ENCODE data around the gene TMEM179B.

The TMEM179B gene

DNA sequence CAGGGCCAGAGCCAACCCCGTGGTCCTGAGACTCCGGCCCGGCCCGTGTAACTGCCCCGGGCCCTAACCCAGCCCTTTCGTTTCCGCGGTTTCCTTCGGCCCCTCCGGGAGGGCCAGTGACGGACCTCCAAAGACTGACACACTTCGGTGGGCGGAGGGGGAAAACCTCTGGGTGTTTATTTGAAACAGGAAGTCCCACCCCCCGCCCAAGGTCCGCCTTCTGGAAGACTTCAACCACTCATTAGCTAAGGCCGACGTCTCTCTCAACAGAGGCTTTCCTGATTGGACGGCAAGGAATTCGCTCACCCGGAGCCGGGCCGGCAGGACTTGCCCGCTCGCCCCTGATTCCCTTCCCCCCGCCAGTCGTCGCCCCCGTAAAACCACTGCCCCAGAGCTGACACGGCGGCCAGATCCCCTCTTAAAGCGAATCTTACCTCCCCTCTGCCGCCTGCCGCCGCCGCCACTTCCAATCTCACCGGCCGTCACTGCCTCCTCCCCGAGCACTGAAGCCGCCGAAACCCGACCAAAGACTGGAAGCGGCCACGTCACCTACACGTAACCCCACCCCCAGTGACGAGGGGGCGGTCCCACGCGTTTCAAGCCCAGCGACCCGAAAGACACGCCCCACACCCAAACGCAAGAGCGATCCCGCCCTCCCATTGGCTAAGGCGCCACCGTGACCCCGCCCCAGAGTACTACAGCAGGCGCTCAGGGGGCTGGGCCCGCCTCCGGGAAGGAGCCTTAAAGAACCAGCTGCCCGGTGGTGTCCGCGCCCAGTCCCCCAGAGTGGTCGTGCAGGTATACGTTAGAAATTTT is 44.5 kb downstream of the TMEM179B start, which contains the start of gene STX5:
Gene STX5, minus strand, starts transcription at position 532 of the 816 bp plus-strand sequence. CDS start 808 bp downstream, outside the sequence.
- in situ Hi-C loops (cut with MboI; ENCODE audit: low sequenced_read_pairs) = no loop called here

DNA sequence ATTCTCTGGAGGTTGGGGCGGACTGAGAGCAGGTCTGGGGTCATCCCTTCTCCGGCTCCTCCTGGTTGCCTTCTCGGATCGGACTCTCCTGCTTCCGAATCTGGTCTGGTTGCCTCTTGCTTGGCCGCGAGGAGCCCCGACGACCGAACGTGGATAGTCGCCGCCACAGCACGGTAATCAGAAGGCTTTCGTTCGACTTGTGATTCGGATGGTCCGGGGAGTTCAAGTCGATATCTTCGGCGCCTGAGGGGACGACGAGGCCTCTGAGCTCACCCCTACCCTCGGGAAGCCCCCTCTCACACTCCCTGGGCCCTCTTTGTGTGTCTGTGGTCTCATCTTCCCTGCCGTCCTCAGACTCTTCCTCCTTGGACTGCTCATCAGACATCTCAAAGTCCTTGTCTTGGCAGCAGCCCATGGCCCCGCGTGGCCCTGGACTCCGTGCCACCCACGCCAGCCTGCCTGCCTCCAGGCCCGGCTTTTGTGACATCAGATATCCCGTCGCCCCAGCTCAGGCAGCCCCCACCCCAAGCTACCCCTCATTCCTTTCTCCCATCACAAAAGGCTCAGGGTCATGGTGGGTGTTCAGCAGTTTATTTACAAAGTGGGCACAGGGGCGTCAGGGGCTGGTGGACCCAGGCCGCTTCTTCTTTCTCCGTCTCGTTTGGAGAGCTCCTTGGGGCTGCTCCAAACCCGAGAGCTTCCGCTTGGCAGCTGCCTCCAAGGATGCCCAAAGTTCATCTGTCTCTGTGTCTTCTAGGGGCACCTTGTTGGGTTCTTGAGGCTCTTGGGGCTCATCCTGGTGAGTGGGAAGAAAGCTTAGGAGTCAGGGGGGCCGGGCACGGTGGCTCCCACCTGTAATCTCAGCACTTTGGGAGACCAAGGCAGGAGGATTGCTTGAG is 45.4 kb downstream of the TMEM179B start, which contains the start of gene TEX54:
Gene TEX54, minus strand, starts transcription at position 506 of the 899 bp plus-strand sequence.
- in situ Hi-C loops (cut with MboI; ENCODE audit: low sequenced_read_pairs) = no loop called here

DNA sequence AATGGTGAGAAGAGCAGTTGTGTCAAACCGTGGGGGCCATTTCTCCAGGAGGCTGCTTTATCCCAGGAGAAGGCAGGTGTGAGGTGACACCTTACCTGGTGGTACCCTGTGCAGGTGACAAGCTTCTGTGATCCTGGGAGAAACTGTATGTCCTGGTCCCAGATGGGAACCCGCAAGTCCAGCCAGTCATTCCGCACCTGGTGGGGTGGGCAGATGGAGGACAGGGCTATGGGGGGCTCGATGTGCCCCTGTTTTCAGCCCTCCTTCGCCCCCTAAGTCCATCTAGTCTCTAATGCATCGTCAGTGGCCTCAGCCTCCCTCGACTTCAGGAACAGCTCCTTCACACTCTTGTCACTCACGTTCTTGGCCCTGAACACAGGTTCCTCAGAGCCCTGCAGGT is 48.1 kb downstream of the TMEM179B start:
- in situ Hi-C loops (cut with MboI; ENCODE audit: low sequenced_read_pairs) = no loop called here

DNA sequence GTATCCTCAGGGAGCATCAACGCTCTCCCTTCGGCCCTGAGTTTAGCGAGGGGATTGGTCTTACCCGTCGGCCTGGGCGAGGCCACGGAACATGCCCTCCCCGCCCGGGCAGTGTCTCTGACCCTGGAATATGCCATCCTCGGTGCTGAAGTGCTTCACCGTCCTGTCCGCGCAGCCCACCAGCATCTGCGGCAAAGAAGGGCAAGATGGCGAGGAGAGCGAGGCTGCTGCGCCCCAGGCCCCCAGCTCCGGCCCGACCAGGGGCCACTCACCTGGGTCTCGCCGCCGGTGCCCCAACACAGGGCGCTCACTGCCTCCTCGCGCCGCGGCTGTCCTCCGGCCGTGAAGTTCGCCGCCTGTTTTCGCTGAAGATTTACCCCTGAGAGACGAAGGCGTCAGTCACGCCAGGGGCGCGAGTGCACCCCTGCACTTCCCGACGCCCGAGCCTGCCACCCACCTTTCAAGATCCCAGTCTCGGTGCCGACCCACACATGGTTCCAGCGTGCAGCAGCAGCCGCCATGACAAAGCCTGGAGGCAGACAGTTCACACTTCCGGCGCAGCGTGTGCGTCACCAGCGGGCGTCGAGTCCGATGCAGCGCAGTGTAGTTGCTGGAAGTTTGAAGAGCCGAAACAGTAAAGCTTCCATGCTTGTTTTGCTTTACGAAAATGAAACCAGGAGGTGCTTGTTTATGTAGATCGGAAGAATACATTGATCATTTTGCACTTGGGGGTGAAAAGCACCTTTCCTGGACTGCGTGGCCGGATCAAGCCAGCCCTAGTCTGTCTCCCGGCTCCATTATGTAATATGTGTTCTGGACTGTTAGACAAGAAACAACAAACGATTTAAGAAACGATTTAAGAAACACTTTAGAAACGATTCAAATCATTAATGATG is 52.1 kb downstream of the TMEM179B start, which contains the start of gene WDR74:
Gene WDR74, minus strand, starts transcription at position 541 of the 896 bp plus-strand sequence. Its CDS starts 20 bp downstream, at position 521.
- in situ Hi-C loops (cut with MboI; ENCODE audit: low sequenced_read_pairs) = no loop called here

Measured in hTERT RPE-1 (cell line).